ENCODE measurements around the gene ZNF235. TPM values are rescaled to one million over a fixed set of nuclear protein-coding genes. Genes with fewer than 3 reads are reported as not detected.

ZNF235 gene
- total and polyA plus RNA-seq, 4 experiments from 2014 or later, result 1.9 to 15.9 (median 9.0) TPM

Other genes starting within 250 kb of the ZNF235 start
- gene ZNF284, start 232.9 kb downstream of the ZNF235 start, total RNA-seq, result 1 to 10 TPM; 5.4 to 5.7 TPM
- 1 to 10 TPM in 1 of 2 donors, under 1 TPM in 1; 0.61 to 1.2 TPM for gene ZNF284, start 232.9 kb downstream of the ZNF235 start, polyA plus RNA-seq
- 10 to 100 TPM; 86.9 to 91.2 TPM for gene ZNF224, start 210.7 kb downstream of the ZNF235 start, total RNA-seq
- gene ZNF224, start 210.7 kb downstream of the ZNF235 start, polyA plus RNA-seq, result 10 to 100 TPM; 10.8 to 13.0 TPM
- gene ZNF225, start 191.6 kb downstream of the ZNF235 start, total RNA-seq, result 10 to 100 TPM; 10.7 to 13.9 TPM
- 1 to 10 TPM in 1 of 2 donors, under 1 TPM in 1; 0.98 to 2.7 TPM for gene ZNF225, start 191.6 kb downstream of the ZNF235 start, polyA plus RNA-seq
- 10 to 100 TPM; 23.9 to 28.9 TPM for gene ZNF234, start 163.5 kb downstream of the ZNF235 start, total RNA-seq
- 1 to 10 TPM; 2.2 to 7.5 TPM for gene ZNF234, start 163.5 kb downstream of the ZNF235 start, polyA plus RNA-seq
- gene ZNF226, start 139.9 kb downstream of the ZNF235 start, total RNA-seq, result 10 to 100 TPM; 51.0 to 55.6 TPM
- 10 to 100 TPM; 23.4 to 25.2 TPM for gene ZNF226, start 139.9 kb downstream of the ZNF235 start, polyA plus RNA-seq
- 10 to 100 TPM; 51.6 to 54.4 TPM for gene ZNF227, start 92.5 kb downstream of the ZNF235 start, total RNA-seq
- 10 to 100 TPM in 1 of 2 donors, 1 to 10 TPM in 1; 8.9 to 20.1 TPM for gene ZNF227, start 92.5 kb downstream of the ZNF235 start, polyA plus RNA-seq
- gene ZNF233, start 45.1 kb downstream of the ZNF235 start, total RNA-seq, result under 1 TPM in 1 of 2 experiments, not detected in 1; 0.50 TPM
- gene ZNF233, start 45.1 kb downstream of the ZNF235 start, polyA plus RNA-seq, result 1 to 10 TPM in 1 of 2 donors, under 1 TPM in 1; 0.52 to 1.1 TPM
- gene ZNF112, start 51.7 kb upstream of the ZNF235 start, total RNA-seq, result under 1 TPM; 0.25 to 0.32 TPM
- gene ZNF112, start 51.7 kb upstream of the ZNF235 start, polyA plus RNA-seq, result not detected
- 1 to 10 TPM; 2.0 to 2.2 TPM for gene ZNF285, start 96.6 kb upstream of the ZNF235 start, total RNA-seq
- under 1 TPM; 0.49 to 0.75 TPM for gene ZNF285, start 96.6 kb upstream of the ZNF235 start, polyA plus RNA-seq
- under 1 TPM; 0.58 to 0.69 TPM for gene ZNF229, start 143.4 kb upstream of the ZNF235 start, total RNA-seq
- gene ZNF229, start 143.4 kb upstream of the ZNF235 start, polyA plus RNA-seq, result 1 to 10 TPM in 1 of 2 donors, under 1 TPM in 1; 0.16 to 1.6 TPM
- gene ZNF180, start 195.5 kb upstream of the ZNF235 start, total RNA-seq, result 10 to 100 TPM; 17.1 to 18.0 TPM
- 10 to 100 TPM in 1 of 2 donors, 1 to 10 TPM in 1; 5.2 to 10.8 TPM for gene ZNF180, start 195.5 kb upstream of the ZNF235 start, polyA plus RNA-seq
- not detected for gene CEACAM20, start 224.7 kb upstream of the ZNF235 start, total RNA-seq
- not detected for gene CEACAM20, start 224.7 kb upstream of the ZNF235 start, polyA plus RNA-seq

Measured in CD4-positive, alpha-beta memory T cell (primary cell).